GM12872 (cell line): Measurements from ENCODE around the gene STAG1.

Source experiments
- CTCF ChIP-seq: IDR thresholded peaks from 3 replicates; pipeline ENCODE4 v1.5.1; 2011; ENCODE audit warnings: low read depth, mild to moderate bottlenecking, low read length, moderate library complexity; ENCODE audit not compliant: insufficient read depth

STAG1 gene

GRCh38 chr3:136751316-136752171, 634 bp downstream of the STAG1 start:
- TF ChIP-seq CTCF = no peak

DNA sequence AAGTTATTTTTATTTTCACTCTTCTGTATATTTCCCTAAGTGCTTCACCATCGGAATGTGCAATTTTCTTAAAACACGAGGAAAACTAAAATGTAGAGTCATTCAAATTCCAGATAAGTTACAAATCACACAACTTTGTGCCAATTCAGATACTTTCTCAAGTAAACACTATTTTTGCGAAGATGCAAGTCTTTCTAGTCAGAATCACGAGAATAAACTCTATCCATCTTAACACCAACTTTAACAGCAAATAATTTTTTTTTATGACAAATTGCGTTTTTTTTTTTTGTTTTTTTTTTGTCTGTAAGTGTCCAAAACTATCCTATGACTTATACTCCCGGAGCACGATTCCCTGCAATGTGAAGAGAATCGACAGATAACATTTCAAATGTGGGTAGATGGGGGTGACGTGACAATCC, 1.3 kb downstream of the STAG1 start:
- no peak for TF ChIP-seq CTCF

DNA sequence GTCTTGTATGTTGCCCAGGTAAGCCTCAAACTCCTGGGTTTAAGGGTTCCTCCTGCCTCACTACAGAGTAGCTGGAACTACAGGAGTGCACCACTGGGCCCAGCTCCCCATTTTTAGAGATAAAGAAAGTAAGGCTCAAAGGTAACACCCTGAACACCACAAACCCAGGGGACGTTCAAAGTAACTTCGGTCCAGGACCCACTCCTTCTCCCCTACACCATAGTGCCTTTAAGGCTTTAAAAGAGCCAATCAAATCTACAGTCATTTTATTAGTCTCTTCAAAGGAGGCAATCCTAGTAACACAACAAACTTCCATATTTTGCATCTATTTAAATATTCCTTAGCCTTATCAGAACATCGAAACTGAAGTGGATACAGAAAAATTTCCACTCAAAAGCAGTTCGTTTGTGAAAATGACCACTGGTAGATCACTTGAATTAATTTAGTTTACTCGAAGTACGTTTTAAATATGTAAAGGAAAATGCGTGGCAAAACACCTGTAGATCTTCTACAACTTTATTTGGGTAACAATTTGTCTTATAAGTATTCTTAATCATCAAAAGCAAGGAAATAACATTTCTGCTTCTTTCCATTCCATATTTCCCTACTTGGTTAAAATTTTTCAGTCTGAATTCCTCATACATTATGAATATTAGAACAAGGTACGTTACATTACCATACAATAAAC, 1.8 kb downstream of the STAG1 start:
- TF ChIP-seq CTCF = no peak

DNA sequence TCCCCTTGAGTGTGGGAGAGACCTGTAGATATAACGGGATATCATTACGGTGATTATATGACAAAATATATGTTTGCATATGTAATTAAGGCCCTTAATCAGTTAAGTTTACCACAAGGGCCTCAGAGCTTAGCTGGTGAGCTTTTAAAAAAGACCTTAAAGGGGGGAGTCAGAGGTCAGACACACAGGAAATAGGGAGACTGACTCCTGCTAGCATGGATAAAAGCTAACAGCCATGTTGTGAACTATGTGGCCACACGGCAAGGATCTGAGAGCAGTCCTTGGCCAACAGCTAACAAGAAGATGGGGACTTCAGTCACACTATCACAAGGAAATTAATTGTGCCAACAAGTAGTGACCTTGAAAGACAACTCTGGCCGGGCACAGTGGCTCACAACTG, 3.1 kb downstream of the STAG1 start:
- no peak for TF ChIP-seq CTCF

GRCh38 chr3:136745916-136746315, 6.3 kb downstream of the STAG1 start:
- no peak for TF ChIP-seq CTCF

DNA sequence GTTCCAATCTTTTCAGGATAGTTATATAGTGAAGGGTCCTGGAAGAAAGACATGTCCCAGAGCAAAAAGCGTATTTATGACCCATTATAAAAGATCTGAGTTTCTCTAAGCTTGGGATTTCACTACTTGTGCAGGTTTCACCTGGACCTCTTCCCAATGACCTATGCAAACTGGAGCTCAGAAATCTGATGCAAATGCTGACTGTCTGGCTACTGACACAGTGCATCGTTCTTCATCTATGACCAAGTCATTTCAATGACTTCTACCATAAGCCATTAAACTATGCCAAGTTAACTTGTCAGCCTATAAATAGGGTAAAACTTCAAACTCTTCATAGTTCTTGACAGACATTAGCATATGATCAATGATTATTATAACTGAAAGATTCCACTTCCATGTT, 11.1 kb downstream of the STAG1 start:
- TF ChIP-seq CTCF = no peak

DNA sequence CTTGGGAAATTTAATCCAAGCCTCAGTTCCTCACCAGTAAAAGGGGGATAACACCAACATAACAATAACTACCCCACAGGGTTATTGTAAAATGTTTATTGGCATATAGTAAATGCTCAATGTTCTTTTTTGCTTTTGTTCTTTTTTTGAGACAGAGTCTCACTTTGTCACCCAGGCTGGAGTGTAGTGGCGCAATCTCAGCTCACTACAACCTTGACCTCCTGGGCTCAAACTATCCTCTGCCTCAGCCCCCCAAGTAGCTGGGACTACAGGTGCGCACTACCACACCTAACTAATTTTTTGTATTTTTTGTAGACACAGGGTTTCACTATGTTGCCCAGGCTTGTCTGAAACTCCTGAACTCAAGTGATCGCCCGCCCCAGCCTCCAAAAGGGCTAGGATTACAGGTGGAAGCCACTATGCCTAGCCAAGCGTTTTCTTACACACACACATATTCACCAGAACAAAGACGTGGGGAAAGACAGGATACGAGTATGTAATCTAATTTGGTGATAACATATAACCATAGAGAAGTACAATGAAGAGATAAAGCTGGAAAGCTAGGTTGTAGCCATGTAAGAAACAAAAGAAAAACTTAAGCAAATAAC, 11.7 kb downstream of the STAG1 start:
- TF ChIP-seq CTCF = no peak
